PC-9 (cell line): ENCODE measurements around the gene RBM28.

Source experiments
- EZH2 ChIP-seq: fragments of 200-600 bp; sonication (generic); IDR thresholded peaks from 2 replicates; pipeline ENCODE4 v1.8.0; 2017; ENCODE audit warnings: antibody characterized with exemption, low read depth
- TF ChIP-seq, protein P1 (sequence below): fragments of 200-600 bp; sonication (generic); conservative IDR thresholded peaks from 2 replicates; pipeline ENCODE4 v1.6.1; 2017; ENCODE audit warnings: mixed run types, antibody characterized with exemption, mild to moderate bottlenecking, moderate library complexity

DNA sequence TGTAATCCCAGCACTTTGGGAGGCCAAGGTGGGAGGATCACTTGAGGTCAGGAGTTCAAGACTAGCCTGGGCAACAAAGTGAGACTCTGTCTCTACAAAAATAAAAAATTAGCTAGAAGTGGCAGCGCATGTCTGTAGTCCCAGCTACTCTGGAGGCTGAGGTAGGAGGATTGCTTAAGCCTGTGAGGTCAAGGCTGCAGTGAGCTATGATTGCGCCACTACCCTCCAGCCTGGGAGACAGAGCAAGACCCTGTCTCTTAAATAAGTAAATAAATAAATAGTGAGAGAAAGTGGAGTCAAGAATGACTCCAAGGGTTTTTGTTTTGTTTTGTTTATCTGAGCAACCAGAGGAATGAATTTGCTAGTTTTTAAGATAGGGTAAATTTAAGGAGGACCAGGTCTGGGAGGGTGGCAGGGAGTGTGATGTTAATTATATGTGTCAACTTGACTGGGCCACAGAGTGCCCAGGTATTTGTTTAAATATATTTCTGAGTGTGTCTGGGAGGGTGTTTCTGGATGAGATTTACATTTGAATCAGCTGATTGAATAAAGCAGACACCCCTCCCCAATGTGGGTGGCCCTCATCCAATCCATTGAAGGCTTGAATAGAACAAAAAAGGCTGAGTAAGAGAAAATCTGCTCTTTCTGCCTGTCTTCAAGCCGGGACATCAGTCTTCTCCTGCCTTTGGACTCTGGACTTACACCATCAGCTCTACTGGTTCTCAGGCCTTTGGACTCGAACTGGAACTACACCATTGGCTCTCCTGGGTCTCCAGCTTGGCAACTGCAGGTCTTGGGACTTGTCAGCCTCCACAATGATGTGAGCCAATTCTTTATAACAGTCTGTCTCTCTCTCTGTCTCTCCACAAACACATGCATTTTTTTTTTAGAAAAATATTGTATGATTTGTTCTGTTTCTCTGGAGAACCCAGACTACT, 42.5 kb upstream of the RBM28 start:
- TF ChIP-seq, protein P1, sequence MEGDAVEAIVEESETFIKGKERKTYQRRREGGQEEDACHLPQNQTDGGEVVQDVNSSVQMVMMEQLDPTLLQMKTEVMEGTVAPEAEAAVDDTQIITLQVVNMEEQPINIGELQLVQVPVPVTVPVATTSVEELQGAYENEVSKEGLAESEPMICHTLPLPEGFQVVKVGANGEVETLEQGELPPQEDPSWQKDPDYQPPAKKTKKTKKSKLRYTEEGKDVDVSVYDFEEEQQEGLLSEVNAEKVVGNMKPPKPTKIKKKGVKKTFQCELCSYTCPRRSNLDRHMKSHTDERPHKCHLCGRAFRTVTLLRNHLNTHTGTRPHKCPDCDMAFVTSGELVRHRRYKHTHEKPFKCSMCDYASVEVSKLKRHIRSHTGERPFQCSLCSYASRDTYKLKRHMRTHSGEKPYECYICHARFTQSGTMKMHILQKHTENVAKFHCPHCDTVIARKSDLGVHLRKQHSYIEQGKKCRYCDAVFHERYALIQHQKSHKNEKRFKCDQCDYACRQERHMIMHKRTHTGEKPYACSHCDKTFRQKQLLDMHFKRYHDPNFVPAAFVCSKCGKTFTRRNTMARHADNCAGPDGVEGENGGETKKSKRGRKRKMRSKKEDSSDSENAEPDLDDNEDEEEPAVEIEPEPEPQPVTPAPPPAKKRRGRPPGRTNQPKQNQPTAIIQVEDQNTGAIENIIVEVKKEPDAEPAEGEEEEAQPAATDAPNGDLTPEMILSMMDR, result no peak
- no peak for TF ChIP-seq EZH2
